HK-2 (cell line): ENCODE results near the gene FIGNL2.
"Not testable (repeated sequence)": the region's sequence is repeated elsewhere in the genome, so short reads cannot be mapped to it uniquely, and the experiment has no call there.

Experiments
- DNase-seq: peaks from one replicate; pipeline ENCODE4 v3.0.0-alpha.2; 2018; ENCODE audit not compliant: unreplicated experiment

The FIGNL2 gene

GRCh38 chr12:51848326-51848727 is at the start of gene FIGNL2:
FIGNL2 (minus strand) TSS chr12:51848718; CDS start chr12:51822413, 26,305 bp downstream.
- no peak for DNase-seq

- DNase-seq = no peak
These were observed 48.7 kb upstream of the FIGNL2 start for GRCh38 chr12:51897181-51897580.

- no peak for DNase-seq
These were observed 47.7 kb upstream of the FIGNL2 start for GRCh38 chr12:51896236-51896635.

DNA sequence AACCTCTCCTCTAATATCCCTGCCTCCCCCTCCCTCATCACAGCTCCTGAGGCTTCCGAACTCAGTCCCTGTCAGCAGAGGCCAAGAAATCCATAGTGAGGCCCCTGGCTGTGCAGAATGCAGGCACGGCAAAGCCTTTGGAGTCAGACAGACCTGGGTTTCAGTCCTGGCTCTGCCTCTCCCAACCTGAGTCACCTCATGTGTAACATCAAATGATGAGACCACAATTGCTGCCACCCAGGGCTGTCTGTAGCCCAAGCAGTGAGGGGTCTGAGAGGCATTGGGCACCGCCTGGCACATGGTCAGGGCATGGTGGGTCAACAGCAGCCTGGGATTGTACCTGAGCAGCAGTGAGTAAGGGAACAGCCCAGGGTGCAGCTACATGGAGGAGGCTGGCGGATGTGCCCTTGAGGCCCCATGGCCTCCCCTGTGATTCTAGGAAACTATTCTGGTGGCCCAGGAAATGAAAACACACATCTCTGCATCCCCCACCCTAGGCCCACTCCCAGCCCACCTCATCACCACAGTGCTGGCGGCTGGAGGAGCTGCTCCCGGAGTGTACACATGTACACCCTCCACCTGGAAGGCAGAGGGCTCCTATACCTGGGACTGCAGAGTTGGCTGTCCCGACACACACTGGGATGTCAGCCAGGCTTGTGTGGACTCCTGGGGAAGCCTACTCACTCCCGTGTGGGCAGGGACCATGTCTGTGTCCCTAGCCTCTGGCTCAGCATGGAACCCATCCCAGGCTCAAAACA is 47.0 kb upstream of the FIGNL2 start:
- no peak for DNase-seq

DNA sequence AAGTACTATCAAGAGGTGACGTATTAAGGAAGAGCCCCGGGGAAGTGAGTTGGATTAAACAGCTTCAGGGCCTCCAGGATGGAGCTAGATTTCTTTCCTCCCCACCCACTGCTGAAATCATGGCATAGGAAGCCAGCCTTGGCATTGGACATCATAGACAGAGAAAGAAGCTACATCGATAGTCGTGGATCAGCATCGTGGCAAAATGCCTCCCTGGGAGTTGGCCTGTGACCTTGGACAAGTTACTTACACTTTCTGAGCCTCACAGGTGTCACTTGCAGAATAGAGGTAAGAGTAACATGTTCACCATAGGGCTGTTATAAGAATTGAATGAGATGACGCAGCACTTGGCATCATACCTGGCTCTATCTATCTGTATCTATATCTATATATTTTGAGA is 45.3 kb upstream of the FIGNL2 start:
- no peak for DNase-seq

GRCh38 chr12:51891843-51892242 is 43.3 kb upstream of the FIGNL2 start:
- DNase-seq = no peak

DNA sequence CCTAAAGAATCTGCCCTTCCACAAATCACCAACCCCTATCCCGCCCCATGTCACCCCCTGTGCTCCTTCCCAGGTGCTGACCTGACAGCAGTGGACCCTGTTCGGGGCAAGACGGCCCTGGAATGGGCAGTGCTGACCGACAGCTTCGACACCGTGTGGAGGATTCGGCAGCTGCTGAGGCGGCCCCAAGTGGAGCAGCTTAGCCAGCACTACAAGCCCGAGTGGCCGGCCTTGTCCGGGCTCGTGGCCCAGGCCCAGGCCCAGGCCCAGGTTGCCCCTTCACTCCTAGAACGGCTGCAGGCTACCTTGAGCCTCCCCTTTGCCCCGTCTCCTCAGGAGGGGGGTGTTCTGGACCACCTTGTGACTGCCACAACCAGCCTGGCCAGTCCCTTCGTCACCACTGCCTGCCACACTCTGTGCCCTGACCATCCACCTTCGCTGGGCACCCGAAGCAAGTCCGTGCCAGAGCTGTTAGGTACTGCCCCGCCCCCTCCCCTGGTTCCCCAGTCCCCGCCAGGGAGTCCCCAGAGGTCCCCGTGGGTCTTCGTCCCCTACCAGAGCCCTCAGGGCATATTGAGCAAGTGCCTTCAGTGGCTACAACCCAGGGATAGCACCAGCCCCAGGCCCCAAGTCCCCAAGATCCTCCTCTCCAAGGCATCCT is 42.1 kb upstream of the FIGNL2 start:
- no peak for DNase-seq

GRCh38 chr12:51890133-51890464 is 41.6 kb upstream of the FIGNL2 start:
- no peak for DNase-seq

- DNase-seq = no peak
These were observed 41.0 kb upstream of the FIGNL2 start for GRCh38 chr12:51889216-51890132.

- DNase-seq = no peak
These were observed 40.0 kb upstream of the FIGNL2 start for GRCh38 chr12:51888316-51889215.

DNA sequence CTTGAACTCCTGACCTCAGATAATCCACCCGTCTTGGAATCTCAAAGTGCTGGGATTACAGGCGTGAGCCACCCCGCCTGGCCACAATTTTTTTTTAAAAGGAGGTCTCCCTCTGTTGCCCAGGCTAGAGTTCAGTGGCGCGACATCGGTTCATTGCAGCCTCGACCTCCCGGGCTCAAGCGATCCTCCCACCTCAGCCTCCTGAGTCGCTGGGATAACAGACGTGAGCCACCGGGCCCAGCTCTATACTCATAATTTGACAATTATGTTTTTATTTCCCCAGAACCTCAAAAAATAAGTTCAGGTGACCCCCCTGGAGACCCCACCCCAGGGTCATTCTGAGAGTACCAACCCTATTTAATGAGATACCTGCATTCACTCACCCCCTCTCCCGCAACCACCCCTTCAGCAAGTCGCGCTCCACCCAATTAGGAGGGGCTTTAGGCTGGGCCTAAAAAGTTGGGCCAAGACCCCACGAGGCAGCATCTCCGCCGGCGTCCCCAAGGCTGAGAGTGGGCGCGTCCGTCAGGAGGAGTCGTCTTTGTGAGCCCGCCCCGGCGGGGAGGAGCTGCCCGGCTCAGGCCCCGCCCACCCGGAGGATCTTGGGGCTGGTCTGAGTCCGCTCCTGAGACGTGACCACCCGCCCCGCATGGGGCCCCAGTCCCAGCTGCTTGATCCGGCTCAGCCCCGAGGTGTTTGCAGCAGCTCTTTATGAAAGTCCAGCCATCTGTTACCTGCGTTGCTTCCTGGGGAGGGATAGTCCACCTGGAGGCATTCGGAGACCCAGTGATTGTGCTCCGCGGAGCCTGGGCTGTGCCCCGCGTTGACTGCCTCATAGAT is 39.2 kb upstream of the FIGNL2 start, which contains the start of gene ANKRD33:
TSS of gene ANKRD33 (plus strand) at position 628 of the 840 bp plus-strand sequence. CDS start at position 712, 84 bp downstream.
- DNase-seq = no peak

- DNase-seq = peak; percentile 21
These were observed 37.6 kb upstream of the FIGNL2 start for GRCh38 chr12:51886021-51886710.

DNA sequence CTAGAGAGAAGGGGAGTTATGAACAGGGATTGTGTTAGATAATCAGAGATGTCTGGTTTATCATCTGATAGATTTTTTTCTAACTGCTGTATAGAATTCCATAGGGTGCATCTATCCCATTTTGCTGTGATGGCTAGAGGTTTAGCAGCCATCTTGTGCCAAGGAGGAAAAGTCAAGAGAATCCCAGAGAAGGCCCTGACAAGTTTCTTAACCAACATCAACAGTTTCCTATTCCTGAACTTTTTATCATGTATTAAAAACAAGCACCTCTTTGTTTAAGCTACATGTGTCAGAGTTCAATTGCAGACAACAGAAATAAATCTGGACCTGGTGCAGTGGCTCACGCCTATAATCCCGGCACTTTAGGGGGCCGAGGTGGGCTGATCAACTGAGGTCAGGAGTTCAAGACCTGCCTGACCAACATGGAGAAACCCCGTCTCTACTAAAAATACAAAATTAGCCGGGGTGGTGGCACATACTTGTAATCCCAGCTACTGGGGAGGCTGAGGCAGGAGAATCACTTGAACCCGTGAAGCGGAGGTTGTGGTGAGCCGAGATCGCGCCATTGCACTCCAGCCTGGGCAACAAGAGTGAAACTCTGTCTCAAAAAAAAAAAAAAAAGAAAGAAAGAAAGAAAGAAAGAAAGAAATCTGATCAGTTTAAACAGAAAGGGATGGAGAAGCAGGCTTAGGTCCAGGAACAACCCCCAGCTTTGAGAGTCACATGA is 36.9 kb upstream of the FIGNL2 start:
- DNase-seq = not testable (repeated sequence)

GRCh38 chr12:51884676-51885229 is 36.2 kb upstream of the FIGNL2 start:
- no peak for DNase-seq

- no peak for DNase-seq
These were observed 35.6 kb upstream of the FIGNL2 start for GRCh38 chr12:51883998-51884675.

- DNase-seq = no peak
These were observed 34.8 kb upstream of the FIGNL2 start for GRCh38 chr12:51883295-51883694.

GRCh38 chr12:51879102-51879501 is 30.6 kb upstream of the FIGNL2 start:
- DNase-seq = no peak

GRCh38 chr12:51874486-51874885 is 26.0 kb upstream of the FIGNL2 start:
- no peak for DNase-seq
